A549 treated with AZD2906 at 1 μM for 4 hours (cell line): Measurements from ENCODE around the gene FANCG. TPM values are rescaled to one million over a fixed set of nuclear protein-coding genes. Genes with fewer than 3 reads are reported as not detected.

Source experiments
- total RNA-seq: library from RNA; stranded (reverse); fragments of 200-300 nt; extraction: Qiagen RNA extraction; gene quantifications from 5 replicates; pipeline ENCODE4 v1.2.3, GENCODE V29; 2022

The FANCG gene
- 36.8 to 53.2 TPM (median 49.2 TPM) in 5 replicates for total RNA-seq

GRCh38 chr9:35079426-35080341, at the start of gene FANCG:
FANCG (minus strand) TSS chr9:35079942; CDS start chr9:35079524, 418 bp downstream.

GRCh38 chr9:35115680-35116538, 36.2 kb upstream of the FANCG start, which contains the start of gene ATOSB:
ATOSB (minus strand) TSS chr9:35115862; CDS start chr9:35108274, 7,588 bp downstream.

GRCh38 chr9:35102769-35103659, 23.3 kb upstream of the FANCG start, which contains the start of gene STOML2:
STOML2 (minus strand) TSS chr9:35103131; CDS start chr9:35103094, 37 bp downstream.

GRCh38 chr9:35096035-35096849, 16.5 kb upstream of the FANCG start, which contains the start of gene PIGO:
PIGO (minus strand) TSS chr9:35096591; CDS start chr9:35095565, 1,026 bp downstream.

GRCh38 chr9:35072461-35073278, 7.1 kb downstream of the FANCG start, which contains the start of gene VCP:
VCP (minus strand) TSS chr9:35072625; CDS start chr9:35072353, 272 bp downstream.

Other genes starting within 250 kb of the FANCG start
- gene PHF24, start 121.7 kb downstream of the FANCG start, total RNA-seq, result 0.07 to 0.19 TPM (median 0.13 TPM) in 5 replicates
- gene DNAJB5, start 90.2 kb downstream of the FANCG start, total RNA-seq, result 9.5 to 13.6 TPM (median 12.0 TPM) in 5 replicates
- 259 to 281 TPM (median 276 TPM) in 5 replicates for gene VCP, start 7.3 kb downstream of the FANCG start, total RNA-seq
- gene PIGO, start 16.6 kb upstream of the FANCG start, total RNA-seq, result 40.4 to 52.7 TPM (median 49.8 TPM) in 5 replicates
- gene STOML2, start 23.2 kb upstream of the FANCG start, total RNA-seq, result 220 to 269 TPM (median 247 TPM) in 5 replicates
- gene ATOSB, start 35.9 kb upstream of the FANCG start, total RNA-seq, result 7.8 to 12.9 TPM (median 12.3 TPM) in 5 replicates
- gene UNC13B, start 82.1 kb upstream of the FANCG start, total RNA-seq, result 9.7 to 12.2 TPM (median 10.8 TPM) in 5 replicates